Prostate gland (tissue), 2 donors: ENCODE data around the gene BORCS6.

Experiments
- POLR2A ChIP-seq: fragments of 450-650 bp; IDR thresholded peaks from one replicate; pipeline ENCODE4 v1.6.1; 2016; ENCODE audit warnings: antibody characterized with exemption, mild to moderate bottlenecking
- POLR2AphosphoS5 ChIP-seq: sonication (generic); formaldehyde crosslinking; IDR thresholded peaks from one replicate; pipeline ENCODE4 v1.6.1; 2017; ENCODE audit warnings: antibody characterized with exemption
- TF ChIP-seq, protein P1 (sequence below), 4 experiments: fragments of 200-600 bp in 2 of 4; fragments of 450-650 bp in 2 of 4; sonication (generic) in 2 of 4; IDR thresholded peaks; 1 replicate in 3 of 4; 2 replicates in 1 of 4; pipeline ENCODE4 v1.5.1; 2016 to 2019; ENCODE audit warnings: antibody characterized with exemption in 4 of 4, mild to moderate bottlenecking in 2 of 4, moderate library complexity in 2 of 4

DNA sequence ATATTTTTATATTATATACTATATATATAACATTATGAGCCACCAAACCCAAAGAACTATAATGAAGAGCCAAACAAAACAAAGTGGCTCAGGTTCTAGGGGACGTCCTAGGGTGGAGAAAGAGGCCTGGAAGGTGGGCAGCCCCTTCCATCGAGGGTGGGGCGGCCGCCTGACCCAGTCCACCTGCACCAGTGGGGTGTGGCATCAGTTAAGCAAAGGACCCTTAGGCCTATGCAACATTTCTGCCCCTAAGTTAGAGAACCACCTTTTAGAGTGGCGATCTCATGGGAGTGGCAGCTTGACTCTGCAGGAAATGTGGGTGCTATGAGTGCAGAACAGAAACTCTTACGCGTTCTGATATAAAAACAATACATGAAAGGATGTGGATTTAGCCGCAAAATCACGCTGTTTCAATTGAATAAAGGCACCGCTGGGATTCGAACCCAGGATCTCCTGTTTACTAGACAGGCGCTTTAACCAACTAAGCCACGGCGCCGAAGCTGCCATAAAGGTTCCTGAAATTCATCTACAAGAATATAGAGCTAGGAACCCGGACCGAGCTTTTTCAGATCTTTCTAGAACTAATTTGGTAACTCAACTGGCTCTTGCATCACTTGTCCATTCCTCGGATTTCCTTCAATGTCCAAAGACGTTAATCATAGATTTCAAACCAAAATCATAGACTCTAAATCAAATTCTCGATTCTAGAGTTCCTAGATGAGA is 36.0 kb upstream of the BORCS6 start:
- TF ChIP-seq, protein P1, sequence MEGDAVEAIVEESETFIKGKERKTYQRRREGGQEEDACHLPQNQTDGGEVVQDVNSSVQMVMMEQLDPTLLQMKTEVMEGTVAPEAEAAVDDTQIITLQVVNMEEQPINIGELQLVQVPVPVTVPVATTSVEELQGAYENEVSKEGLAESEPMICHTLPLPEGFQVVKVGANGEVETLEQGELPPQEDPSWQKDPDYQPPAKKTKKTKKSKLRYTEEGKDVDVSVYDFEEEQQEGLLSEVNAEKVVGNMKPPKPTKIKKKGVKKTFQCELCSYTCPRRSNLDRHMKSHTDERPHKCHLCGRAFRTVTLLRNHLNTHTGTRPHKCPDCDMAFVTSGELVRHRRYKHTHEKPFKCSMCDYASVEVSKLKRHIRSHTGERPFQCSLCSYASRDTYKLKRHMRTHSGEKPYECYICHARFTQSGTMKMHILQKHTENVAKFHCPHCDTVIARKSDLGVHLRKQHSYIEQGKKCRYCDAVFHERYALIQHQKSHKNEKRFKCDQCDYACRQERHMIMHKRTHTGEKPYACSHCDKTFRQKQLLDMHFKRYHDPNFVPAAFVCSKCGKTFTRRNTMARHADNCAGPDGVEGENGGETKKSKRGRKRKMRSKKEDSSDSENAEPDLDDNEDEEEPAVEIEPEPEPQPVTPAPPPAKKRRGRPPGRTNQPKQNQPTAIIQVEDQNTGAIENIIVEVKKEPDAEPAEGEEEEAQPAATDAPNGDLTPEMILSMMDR (IDR thresholded peaks at IDR 0.05): peak in 1 of 4 experiments; percentile 3
- no peak for TF ChIP-seq POLR2AphosphoS5
- TF ChIP-seq POLR2A: no peak
